H9 (cell line): Measurements from ENCODE around the gene CENPP. TPM values are rescaled to one million over a fixed set of nuclear protein-coding genes. Genes with fewer than 3 reads are reported as not detected.

Source experiments
- DNase-seq: peaks from one replicate; pipeline ENCODE4 v3.0.0-alpha.2; 2017
- H2AFZ ChIP-seq: one replicate; pipeline ENCODE4 v1.6.1; 2013; ENCODE audit warnings: mild to moderate bottlenecking, low read length, control low read depth, moderate library complexity
- H2AK5ac ChIP-seq: 2 replicates; pipeline ENCODE4 v1.6.1; 2013; ENCODE audit warnings: low read length, control low read depth, mixed read lengths; ENCODE audit not compliant: insufficient read length
- H2BK120ac ChIP-seq: one replicate; pipeline ENCODE4 v1.6.1; 2013; ENCODE audit warnings: low read depth, mild to moderate bottlenecking, low read length, control low read depth, inconsistent platforms; ENCODE audit not compliant: poor library complexity, severe bottlenecking
- H2BK12ac ChIP-seq: 2 replicates; pipeline ENCODE4 v1.6.1; 2013; ENCODE audit warnings: low read length, control low read depth, mixed read lengths, low read depth; ENCODE audit not compliant: insufficient read length
- H2BK15ac ChIP-seq: 2 replicates; pipeline ENCODE4 v1.6.1; 2013; ENCODE audit warnings: low read depth, low read length, control low read depth
- H2BK20ac ChIP-seq: one replicate; pipeline ENCODE4 v1.6.1; 2013; ENCODE audit warnings: low read depth, mild to moderate bottlenecking, low read length, control low read depth, inconsistent platforms; ENCODE audit not compliant: poor library complexity, severe bottlenecking
- H2BK5ac ChIP-seq: 2 replicates; pipeline ENCODE4 v1.6.1; 2013; ENCODE audit warnings: low read length, control low read depth, mixed read lengths; ENCODE audit not compliant: insufficient read length
- H3K14ac ChIP-seq: 2 replicates; pipeline ENCODE4 v1.6.1; 2013; ENCODE audit warnings: low read length, control low read depth; ENCODE audit not compliant: insufficient read depth
- H3K18ac ChIP-seq: 2 replicates; pipeline ENCODE4 v1.6.1; 2013; ENCODE audit warnings: low read depth, mild to moderate bottlenecking, mixed read lengths, low read length, control low read depth; ENCODE audit not compliant: insufficient read length
- H3K23ac ChIP-seq: 2 replicates; pipeline ENCODE4 v1.6.1; 2013; ENCODE audit warnings: low read length, control low read depth, mixed read lengths, low read depth; ENCODE audit not compliant: insufficient read length
- H3K23me2 ChIP-seq: 2 replicates; pipeline ENCODE4 v1.6.1; 2013; ENCODE audit warnings: low read depth, mild to moderate bottlenecking, mixed read lengths, low read length, control low read depth; ENCODE audit not compliant: insufficient read length, poor library complexity, severe bottlenecking
- H3K27ac ChIP-seq: 2 replicates; pipeline ENCODE4 v1.5.1; 2013; ENCODE audit warnings: low read length, control low read depth, mixed read lengths, low read depth; ENCODE audit not compliant: insufficient read length
- H3K27me3 ChIP-seq: 2 replicates; pipeline ENCODE4 v1.6.1; 2013; ENCODE audit warnings: low read length, control low read depth, inconsistent platforms; ENCODE audit not compliant: insufficient read depth
- H3K4ac ChIP-seq: 2 replicates; pipeline ENCODE4 v1.6.1; 2013; ENCODE audit warnings: low read depth, mild to moderate bottlenecking, control low read depth, inconsistent platforms, low read length, moderate library complexity
- H3K4me1 ChIP-seq: 2 replicates; pipeline ENCODE4 v1.6.1; 2013; ENCODE audit warnings: low read length, control low read depth, inconsistent platforms; ENCODE audit not compliant: insufficient read depth
- H3K4me2 ChIP-seq: 2 replicates; pipeline ENCODE4 v1.6.1; 2013; ENCODE audit warnings: low read length, control low read depth, mixed read lengths; ENCODE audit not compliant: insufficient read length, insufficient read depth
- H3K56ac ChIP-seq: 2 replicates; pipeline ENCODE4 v1.6.1; 2013; ENCODE audit warnings: low read depth, mild to moderate bottlenecking, mixed read lengths, low read length, control low read depth; ENCODE audit not compliant: insufficient read length
- H3K79me1 ChIP-seq: 2 replicates; pipeline ENCODE4 v1.6.1; 2013; ENCODE audit warnings: low read depth, mild to moderate bottlenecking, moderate library complexity, low read length, control low read depth, inconsistent platforms; ENCODE audit not compliant: insufficient read depth, poor library complexity, severe bottlenecking
- H3K79me2 ChIP-seq: 2 replicates; pipeline ENCODE4 v1.6.1; 2013; ENCODE audit warnings: low read length, control low read depth, inconsistent platforms; ENCODE audit not compliant: insufficient read depth
- H3K9ac ChIP-seq: 2 replicates; pipeline ENCODE4 v1.6.1; 2013; ENCODE audit warnings: low read length, control low read depth, mixed read lengths; ENCODE audit not compliant: insufficient read length; ENCODE audit errors: extremely low read depth
- H3K9me3 ChIP-seq: one replicate; pipeline ENCODE4 v1.6.1; 2013; ENCODE audit warnings: low read depth, low read length, inconsistent platforms; ENCODE audit not compliant: control insufficient read depth
- H3T11ph ChIP-seq: one replicate; pipeline ENCODE4 v1.6.1; 2013; ENCODE audit warnings: mild to moderate bottlenecking, low read length, control low read depth, inconsistent platforms
- H4K20me1 ChIP-seq: one replicate; pipeline ENCODE4 v1.6.1; 2013; ENCODE audit not compliant: control insufficient read depth, insufficient read length, insufficient read depth
- H4K5ac ChIP-seq: 2 replicates; pipeline ENCODE4 v1.6.1; 2013; ENCODE audit warnings: low read depth, mild to moderate bottlenecking, mixed read lengths, low read length, control low read depth; ENCODE audit not compliant: insufficient read length
- H4K8ac ChIP-seq: replicated peaks from 2 replicates; pipeline ENCODE4 v1.6.1; 2013; ENCODE audit warnings: low read length, control low read depth, mixed read lengths, low read depth; ENCODE audit not compliant: insufficient read length
- H4K91ac ChIP-seq: 2 replicates; pipeline ENCODE4 v1.6.1; 2013; ENCODE audit warnings: low read depth, mild to moderate bottlenecking, moderate library complexity, mixed read lengths, low read length, control low read depth; ENCODE audit not compliant: insufficient read length
- H3K27ac Mint-ChIP-seq, 3 experiments: 2 replicates in 2 of 3; 3 replicates in 1 of 3; pipeline ENCODE4 v1.8.0; 2020 to 2021; ENCODE audit warnings: mixed read lengths in 3 of 3, mild to moderate bottlenecking in 1 of 3, moderate library complexity in 1 of 3
- H3K27me3 Mint-ChIP-seq: 2 replicates; pipeline ENCODE4 v1.8.0; 2021; ENCODE audit warnings: low read depth, mild to moderate bottlenecking, moderate library complexity, mixed read lengths
- H3K36me3 Mint-ChIP-seq, 3 experiments: 2 replicates in 2 of 3; 3 replicates in 1 of 3; pipeline ENCODE4 v1.8.0; 2020 to 2021; ENCODE audit warnings: low read depth in 3 of 3, mixed read lengths in 3 of 3; ENCODE audit not compliant: insufficient read depth in 1 of 3
- H3K4me1 Mint-ChIP-seq, 2 experiments: 2 replicates each; pipeline ENCODE4 v1.8.0; 2020; ENCODE audit warnings: mixed read lengths in 2 of 2
- H3K4me3 Mint-ChIP-seq, 2 experiments: 2 replicates in 1 of 2; 3 replicates in 1 of 2; pipeline ENCODE4 v1.8.0; 2020 to 2021; ENCODE audit warnings: mild to moderate bottlenecking in 2 of 2, mixed read lengths in 2 of 2, moderate library complexity in 1 of 2
- H3K9me3 Mint-ChIP-seq, 2 experiments: 2 replicates in 1 of 2; 3 replicates in 1 of 2; pipeline ENCODE4 v1.8.0; 2020; ENCODE audit warnings: mild to moderate bottlenecking in 2 of 2, mixed read lengths in 2 of 2, moderate library complexity in 1 of 2
- CTCF ChIP-seq: fragments of 200-600 bp; sonication (generic); conservative IDR thresholded peaks from 3 replicates; pipeline ENCODE4 v1.8.0; 2021; ENCODE audit warnings: antibody characterized with exemption, mild to moderate bottlenecking
- WGBS: extraction: QIAGEN DNeasy Blood & Tissue Kit; methylation state at CpG from one replicate; pipeline ENCODE4 v1.1.7; 2013; ENCODE audit warnings: missing lambda C conversion rate, low lambda C conversion rate, mixed read lengths; ENCODE audit not compliant: insufficient read length; ENCODE audit errors: extremely low coverage; 5-methylcytosine and 5-hydroxymethylcytosine counted together
- total RNA-seq: library from RNA; stranded (reverse); gene quantifications from 2 replicates; pipeline ENCODE4 v1.2.1, GENCODE V29; 2021

CENPP gene
- total RNA-seq, 1 experiment from 2014 or later = 9.1 TPM

GRCh38 chr9:92550765-92551164, 225.0 kb downstream of the CENPP start:
- Histone ChIP-seq H2BK12ac (no peak overlapping the region), H3T11ph (no peak overlapping the region), H3K79me2 (no peaks in the 10 kb centered on the region), H2BK5ac (no peak overlapping the region), H4K8ac (no peak overlapping the region), H3K23ac (no peak overlapping the region), H3K9ac (no peak overlapping the region), H3K27ac (no peak overlapping the region), H4K91ac (no peak overlapping the region), H3K9me3 (no peaks in the 10 kb centered on the region), H2BK20ac (no peak overlapping the region), H4K5ac (no peak overlapping the region), H4K20me1 (no peaks in the 10 kb centered on the region), H3K18ac (no peak overlapping the region), H2BK120ac (no peak overlapping the region), H3K79me1 (no peaks in the 10 kb centered on the region), H3K4me1 (no peaks in the 10 kb centered on the region), H3K27me3 (no peaks in the 10 kb centered on the region), H3K56ac (no peak overlapping the region), H3K4me2 (no peak overlapping the region), H3K23me2 (no peaks in the 10 kb centered on the region), H2BK15ac (no peak overlapping the region), H2AFZ (no peak overlapping the region), H3K14ac (no peak overlapping the region), H3K4ac (no peak overlapping the region), H2AK5ac (no peak overlapping the region)
- Mint-ChIP-seq H3K9me3 (no peaks in the 10 kb centered on the region), H3K4me1 (peaks cover 0 to 5% of the 10 kb centered on the region in 2 experiments; a peak in 2 of 4 replicates), H3K36me3 (peaks cover 0 to 7% (median 0%) of the 10 kb centered on the region in 3 experiments; a peak in 1 of 7 replicates), H3K27ac (no peak overlapping the region), H3K4me3 (no peak overlapping the region), H3K27me3 (no peaks in the 10 kb centered on the region)
- WGBS = no CpG with 5 or more reads among the region's 2 CpGs
- no peak for DNase-seq
- TF ChIP-seq CTCF = no peak
